Measurements from ENCODE around the gene CRYAA.
A peak's percentile ranks its signal among the peaks of the same experiment; 100 is the strongest.

CRYAA gene

GRCh38 chr21:43193088-43193650, 24.4 kb downstream of the CRYAA start:
- DNase-seq (ENCODE audit: insufficient read length, low spot score) (no peak), FAIRE-seq (no peak)
- no peak for TF ChIP-seq POLR2A (IDR thresholded peaks at IDR 0.05; ENCODE audit: low read depth, low read length)

- TF ChIP-seq POLR2A (IDR thresholded peaks at IDR 0.05; ENCODE audit: low read depth, low read length), result peak; percentile 37; the same call in 1 of the 2 replicates
- FAIRE-seq (peak; percentile 66), DNase-seq (ENCODE audit: insufficient read length, low spot score) (peak; percentile 99)
Observed at GRCh38 chr21:43193651-43194302, 25.0 kb downstream of the CRYAA start.

DNA sequence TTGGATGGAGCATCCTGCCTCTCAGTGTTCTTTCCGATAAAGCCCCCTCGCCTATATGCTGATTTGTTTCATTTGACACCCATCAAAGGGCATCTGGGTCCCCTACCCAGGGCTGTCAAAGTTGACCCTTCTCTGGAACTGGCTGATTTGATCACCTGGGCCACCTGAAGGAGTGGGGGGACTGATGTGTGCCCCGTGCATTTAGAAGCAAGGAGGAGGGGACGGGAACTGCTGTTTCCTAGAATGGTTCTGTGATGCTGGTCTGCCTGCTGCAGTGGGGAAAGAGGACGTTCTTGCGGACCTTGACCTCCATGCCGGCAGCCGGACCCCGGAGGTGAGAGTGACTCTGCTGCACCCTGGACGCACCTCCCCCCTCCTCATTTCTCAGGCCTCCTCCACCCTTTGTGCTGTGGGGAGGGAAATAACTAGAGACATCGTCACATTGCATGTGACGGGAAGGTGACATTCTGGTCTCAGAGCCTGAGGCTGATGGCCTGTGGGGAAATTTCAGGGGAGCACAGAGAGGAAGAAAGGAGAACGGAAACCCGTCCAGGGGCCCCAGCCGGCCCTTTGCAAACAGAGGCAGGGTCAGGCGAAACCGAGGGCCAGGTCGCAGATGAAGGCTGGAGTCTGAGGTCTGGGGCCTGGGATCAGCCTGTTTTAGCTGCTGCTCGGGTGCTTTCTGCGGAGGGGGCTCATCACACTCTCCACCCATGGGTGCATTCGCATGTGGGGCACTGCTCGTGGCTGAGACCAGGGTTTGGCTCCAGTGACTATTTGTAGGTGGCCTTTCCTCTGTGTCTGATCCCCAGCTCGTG, 25.7 kb downstream of the CRYAA start:
- FAIRE-seq (no peak), DNase-seq (ENCODE audit: insufficient read length, low spot score) (no peak)
- no peak for TF ChIP-seq POLR2A (IDR thresholded peaks at IDR 0.05; ENCODE audit: low read depth, low read length)

GRCh38 chr21:43195121-43196021, 26.6 kb downstream of the CRYAA start:
- no peak for TF ChIP-seq POLR2A (IDR thresholded peaks at IDR 0.05; ENCODE audit: low read depth, low read length)
- DNase-seq (ENCODE audit: insufficient read length, low spot score) (no peak), FAIRE-seq (no peak)

GRCh38 chr21:43196826-43197225, 28.0 kb downstream of the CRYAA start:
- no peak for FAIRE-seq
- no peak for TF ChIP-seq POLR2A (IDR thresholded peaks at IDR 0.05; ENCODE audit: low read depth, low read length)
- DNase-seq (ENCODE audit: insufficient read length, low spot score), result no peak

GRCh38 chr21:43198376-43198775, 29.6 kb downstream of the CRYAA start:
- DNase-seq (ENCODE audit: insufficient read length, low spot score), result no peak
- FAIRE-seq, result no peak
- TF ChIP-seq POLR2A (IDR thresholded peaks at IDR 0.05; ENCODE audit: low read depth, low read length), result no peak

DNA sequence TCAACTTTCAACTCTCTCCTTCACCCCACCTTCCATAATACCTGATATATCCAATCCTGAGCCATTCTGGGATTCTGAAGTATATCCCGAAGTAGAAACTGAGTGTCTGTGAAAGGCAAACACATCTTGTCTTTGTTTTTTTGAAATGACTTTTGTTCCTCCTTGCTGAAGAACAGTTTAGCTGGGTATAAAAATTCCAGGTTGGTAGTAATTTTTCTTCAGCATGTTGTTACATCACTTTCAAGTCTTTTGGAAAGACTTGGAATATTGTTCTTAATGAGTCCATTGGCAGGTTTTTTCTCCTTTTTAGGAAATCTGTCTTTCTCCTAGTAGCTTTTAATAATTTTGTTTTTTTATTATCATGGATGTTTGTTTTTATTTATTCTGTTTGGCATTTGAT, 32.7 kb downstream of the CRYAA start:
- DNase-seq (ENCODE audit: insufficient read length, low spot score), result no peak
- TF ChIP-seq POLR2A (IDR thresholded peaks at IDR 0.05; ENCODE audit: low read depth, low read length), result no peak
- FAIRE-seq, result no peak

DNA sequence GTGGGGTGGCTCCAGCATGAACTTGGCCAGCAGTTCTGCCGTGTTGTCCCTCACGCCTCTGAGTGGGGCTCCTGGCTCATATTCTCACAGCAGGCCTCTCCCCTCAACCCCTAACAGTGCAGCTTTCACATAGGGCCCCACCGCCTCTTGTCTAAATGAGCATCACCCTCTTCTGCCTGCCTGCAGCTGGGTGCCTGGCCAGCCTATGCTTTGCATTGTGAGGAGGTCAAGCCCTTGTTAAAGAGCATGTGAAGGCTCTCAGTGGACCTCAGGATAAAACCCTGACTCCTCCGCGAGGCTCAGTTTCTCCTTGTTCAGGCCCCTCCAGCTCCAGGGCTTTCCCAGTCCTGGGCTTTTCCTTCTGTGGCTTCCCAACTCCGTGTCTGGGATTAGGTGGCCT, 34.8 kb downstream of the CRYAA start:
- FAIRE-seq (no peak), DNase-seq (ENCODE audit: insufficient read length, low spot score) (no peak)
- TF ChIP-seq POLR2A (IDR thresholded peaks at IDR 0.05; ENCODE audit: low read depth, low read length), result no peak

GRCh38 chr21:43204638-43205037, 35.8 kb downstream of the CRYAA start:
- TF ChIP-seq POLR2A (IDR thresholded peaks at IDR 0.05; ENCODE audit: low read depth, low read length), result no peak
- DNase-seq (ENCODE audit: insufficient read length, low spot score) (no peak), FAIRE-seq (no peak)

GRCh38 chr21:43206231-43207042, 37.6 kb downstream of the CRYAA start:
- DNase-seq (ENCODE audit: insufficient read length, low spot score) (no peak), FAIRE-seq (no peak)
- TF ChIP-seq POLR2A (IDR thresholded peaks at IDR 0.05; ENCODE audit: low read depth, low read length), result no peak

DNA sequence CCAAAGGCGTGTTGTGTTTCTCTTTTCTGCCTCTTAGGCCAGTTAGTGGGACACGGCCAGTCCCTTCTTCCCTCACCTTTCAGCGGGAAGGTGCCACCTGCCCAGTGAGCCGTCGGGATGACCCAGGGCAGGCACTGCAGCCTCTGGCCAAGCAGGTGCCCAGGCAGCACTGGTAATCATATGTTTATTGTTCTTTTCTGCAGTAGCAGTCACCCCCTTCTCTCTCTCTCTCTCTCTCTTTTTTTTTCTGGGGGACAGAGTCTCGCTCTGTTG, 38.2 kb downstream of the CRYAA start:
- FAIRE-seq (no peak), DNase-seq (ENCODE audit: insufficient read length, low spot score) (no peak)
- TF ChIP-seq POLR2A (IDR thresholded peaks at IDR 0.05; ENCODE audit: low read depth, low read length), result no peak

- no peak for TF ChIP-seq POLR2A (IDR thresholded peaks at IDR 0.05; ENCODE audit: low read depth, low read length)
- no peak for FAIRE-seq
- no peak for DNase-seq (ENCODE audit: insufficient read length, low spot score)
Observed at GRCh38 chr21:43207868-43208267, 39.1 kb downstream of the CRYAA start.

Data from H54 (cell line).